GM23248 (cell line): ENCODE results near the gene GCHFR. TPM values are rescaled to one million over a fixed set of nuclear protein-coding genes. Genes with fewer than 3 reads are reported as not detected.

Source experiments
- DNase-seq: peaks from one replicate; pipeline ENCODE4 v3.0.0-alpha.2; 2015
- H2AFZ ChIP-seq: fragments of 200-600 bp; sonication (generic); 2 replicates; pipeline ENCODE4 v1.6.1; 2016; ENCODE audit warnings: antibody characterized with exemption
- H3F3A ChIP-seq: fragments of 200-600 bp; sonication (generic); 2 replicates; pipeline ENCODE4 v1.6.1; 2016; ENCODE audit warnings: mild to moderate bottlenecking, antibody characterized with exemption, mixed run types; ENCODE audit not compliant: insufficient read depth
- H3K27ac ChIP-seq: fragments of 200-600 bp; sonication (generic); 2 replicates; pipeline ENCODE4 v1.5.1; 2016; ENCODE audit warnings: mild to moderate bottlenecking
- H3K27me3 ChIP-seq: fragments of 200-600 bp; sonication (generic); replicated peaks from 2 replicates; pipeline ENCODE4 v1.6.1; 2016; ENCODE audit warnings: mild to moderate bottlenecking; ENCODE audit not compliant: insufficient read depth
- H3K36me3 ChIP-seq: fragments of 200-600 bp; sonication (generic); 2 replicates; pipeline ENCODE4 v1.6.1; 2016; ENCODE audit warnings: low read depth, mild to moderate bottlenecking
- H3K4me1 ChIP-seq: fragments of 200-600 bp; sonication (generic); 2 replicates; pipeline ENCODE4 v1.6.1; 2016; ENCODE audit warnings: mild to moderate bottlenecking; ENCODE audit not compliant: insufficient read depth
- H3K4me2 ChIP-seq: fragments of 200-600 bp; sonication (generic); one replicate; pipeline ENCODE4 v1.6.1; 2016; ENCODE audit warnings: mild to moderate bottlenecking; ENCODE audit not compliant: unreplicated experiment
- H3K4me3 ChIP-seq: fragments of 200-600 bp; sonication (generic); 2 replicates; pipeline ENCODE4 v1.5.1; 2016; ENCODE audit warnings: mild to moderate bottlenecking
- H3K79me2 ChIP-seq: fragments of 200-600 bp; sonication (generic); 2 replicates; pipeline ENCODE4 v1.6.1; 2016; ENCODE audit warnings: mild to moderate bottlenecking; ENCODE audit not compliant: insufficient read depth
- H3K9ac ChIP-seq: fragments of 200-600 bp; sonication (generic); 2 replicates; pipeline ENCODE4 v1.6.1; 2016; ENCODE audit warnings: mild to moderate bottlenecking
- H3K9me2 ChIP-seq: fragments of 200-600 bp; sonication (generic); 2 replicates; pipeline ENCODE4 v1.6.1; 2016; ENCODE audit warnings: mixed run types, mild to moderate bottlenecking, moderate library complexity; ENCODE audit not compliant: insufficient read depth
- H3K9me3 ChIP-seq: fragments of 200-600 bp; sonication (generic); one replicate; pipeline ENCODE4 v1.6.1; 2017; ENCODE audit warnings: low read depth
- H4K20me1 ChIP-seq: fragments of 200-600 bp; sonication (generic); 2 replicates; pipeline ENCODE4 v1.6.0; 2016; ENCODE audit not compliant: insufficient read depth
- EZH2 ChIP-seq: fragments of 200-600 bp; sonication (generic); IDR thresholded peaks from 2 replicates; pipeline ENCODE4 v1.6.1; 2018; ENCODE audit warnings: antibody characterized with exemption, mild to moderate bottlenecking; ENCODE audit not compliant: insufficient read depth, poor library complexity, severe bottlenecking
- EZH2phosphoT487 ChIP-seq: fragments of 200-600 bp; sonication (generic); IDR thresholded peaks from 2 replicates; pipeline ENCODE4 v1.6.1; 2018; ENCODE audit warnings: antibody characterized with exemption, moderate library complexity, mild to moderate bottlenecking, low read depth; ENCODE audit not compliant: insufficient read depth
- WGBS, 2 experiments: methylation state at CpG; one replicate each; pipeline ENCODE4 v1.1.6; 2015 to 2017; ENCODE audit warnings: low lambda C conversion rate in 2 of 2, low coverage in 1 of 2; ENCODE audit errors: missing lambda C conversion rate in 2 of 2; 5-methylcytosine and 5-hydroxymethylcytosine counted together
- in situ Hi-C: fragments of 300-500 bp; cut with MboI; formaldehyde crosslinking; loops from 2 replicates; pipeline ENCODE4 v1.15.0; 2020
- polyA plus RNA-seq: library from polyadenylated mRNA; unstranded; fragments of >200 nt; fragmentation: Nextera tagmentation; extraction: Ambion mirVana; gene quantifications from 2 replicates; pipeline ENCODE4 v1.2.1, GENCODE V29; 2016
- total RNA-seq: library from RNA; depleted of rRNA; stranded (reverse); fragments of >200 nt; shearing (Covaris generic); gene quantifications from 2 replicates; pipeline ENCODE4 v1.2.3, GENCODE V29; 2014

The GCHFR gene
- total and polyA plus RNA-seq, 2 experiments from 2014 or later: 0.54 to 2.3 TPM

DNA sequence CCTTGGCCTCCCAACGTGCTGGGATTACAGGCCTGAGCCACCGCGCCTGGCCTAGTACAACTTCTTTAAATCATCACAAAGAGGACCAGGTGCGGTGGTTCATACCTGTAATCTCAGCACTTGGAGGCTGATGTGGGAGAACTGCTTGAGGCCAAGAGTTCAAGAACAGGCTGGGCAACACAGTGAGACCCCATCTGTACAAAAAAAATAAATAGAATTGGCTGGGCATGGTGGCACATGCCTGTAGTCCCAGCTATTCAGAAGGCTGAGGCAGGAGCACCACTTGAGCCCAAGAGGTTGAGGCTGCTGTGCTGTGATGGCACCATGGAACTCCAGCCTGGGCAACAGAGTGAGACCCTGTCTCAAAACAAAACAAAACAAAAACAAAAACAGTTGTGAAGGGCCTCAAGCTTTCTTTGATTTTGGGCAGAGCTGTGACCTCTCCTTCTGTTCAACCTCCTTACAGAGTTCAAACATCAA, 14.7 kb upstream of the GCHFR start:
- peaks cover 11% of the 10 kb centered on the region; the same call in 1 of the 2 replicates for H3K36me3 ChIP-seq
- WGBS, 2 experiments: 96 to 99% methylated on average over 4 of the region's 4 CpGs

DNA sequence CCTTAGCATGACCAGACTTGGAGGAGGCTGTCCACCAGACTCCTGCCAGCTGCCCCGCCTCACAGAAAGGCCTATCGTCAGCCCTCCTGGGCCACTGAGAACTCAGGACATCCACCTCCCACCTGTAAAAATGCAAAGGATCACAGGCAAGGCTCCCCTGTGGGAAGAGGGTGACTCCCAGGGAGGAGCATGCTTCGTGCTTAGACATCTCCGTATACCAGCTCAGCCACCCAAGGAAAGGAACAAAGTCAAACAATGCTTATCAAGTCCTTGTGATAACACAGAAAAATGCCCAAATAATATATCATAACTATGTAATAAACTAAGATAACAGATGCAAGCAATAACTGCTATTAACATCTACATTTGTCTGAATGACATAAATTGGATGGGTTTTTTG, 13.0 kb upstream of the GCHFR start:
- H3K36me3 ChIP-seq: peaks cover 11% of the 10 kb centered on the region; the same call in 1 of the 2 replicates
- no peak overlapping the region for H3K4me2 ChIP-seq
- 77 to 88% methylated on average over 4 of the region's 4 CpGs for WGBS, 2 experiments
- H3K27me3 ChIP-seq: no peaks in the 10 kb centered on the region
- no peaks in the 10 kb centered on the region for H4K20me1 ChIP-seq
- no peaks in the 10 kb centered on the region for H3K9me2 ChIP-seq
- H3K4me1 ChIP-seq: no peaks in the 10 kb centered on the region; the same call in 1 of the 2 replicates
- no peak overlapping the region for H3K27ac ChIP-seq
- in situ Hi-C loops: no loop called here
- TF ChIP-seq EZH2: no peak
- TF ChIP-seq EZH2phosphoT487: no peak
- peaks cover 39% of the 10 kb centered on the region for H3K79me2 ChIP-seq
- no peak overlapping the region for H2AFZ ChIP-seq
- no peaks in the 10 kb centered on the region for H3K9me3 ChIP-seq
- H3F3A ChIP-seq: peaks cover 15% of the 10 kb centered on the region; the same call in 1 of the 2 replicates
- no peak for DNase-seq
- no peak overlapping the region for H3K9ac ChIP-seq
- no peak overlapping the region for H3K4me3 ChIP-seq

More for the DNA sequence above, 14.7 kb upstream of the GCHFR start:
- no peak overlapping the region for H2AFZ ChIP-seq
- DNase-seq: no peak
- no peaks in the 10 kb centered on the region for H4K20me1 ChIP-seq
- no peaks in the 10 kb centered on the region for H3K9me2 ChIP-seq
- no peak overlapping the region for H3K27ac ChIP-seq
- no peak for TF ChIP-seq EZH2phosphoT487
- TF ChIP-seq EZH2: no peak
- in situ Hi-C loops: no loop called here
- no peaks in the 10 kb centered on the region; the same call in 1 of the 2 replicates for H3K4me1 ChIP-seq
- H3K79me2 ChIP-seq: peaks cover 30% of the 10 kb centered on the region
- peaks cover 15% of the 10 kb centered on the region for H3F3A ChIP-seq
- H3K9me3 ChIP-seq: no peaks in the 10 kb centered on the region
- H3K27me3 ChIP-seq: no peaks in the 10 kb centered on the region
- H3K9ac ChIP-seq: no peak overlapping the region
- H3K4me3 ChIP-seq: no peak overlapping the region
- no peak overlapping the region for H3K4me2 ChIP-seq

DNA sequence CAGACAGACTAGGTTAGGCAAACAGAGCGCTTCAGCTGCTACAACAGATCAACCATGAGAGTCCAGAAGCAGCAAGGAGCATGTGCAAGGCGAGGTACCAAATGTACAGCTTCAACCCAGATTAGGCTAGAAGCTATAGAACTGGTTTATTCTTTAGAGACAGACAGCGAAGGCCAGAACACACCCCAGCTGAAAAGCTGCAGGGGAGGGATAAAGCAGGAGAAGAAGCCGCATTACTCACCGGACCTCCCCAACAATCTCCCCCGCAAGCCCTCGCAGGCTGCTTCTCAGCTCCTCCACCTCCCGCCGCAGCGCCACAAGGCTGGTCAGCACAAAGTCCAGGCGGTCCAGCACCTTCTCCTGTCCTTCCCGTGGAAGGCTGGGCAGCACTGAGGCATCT, 12.1 kb upstream of the GCHFR start:
- 90 to 91% methylated on average over 12 of the region's 12 CpGs for WGBS, 2 experiments
- H3K36me3 ChIP-seq: peaks cover 11% of the 10 kb centered on the region; the same call in 1 of the 2 replicates
- H3K4me2 ChIP-seq: no peak overlapping the region
- no peak overlapping the region for H3K27ac ChIP-seq
- in situ Hi-C loops: no loop called here
- no peak for DNase-seq
- no peaks in the 10 kb centered on the region for H4K20me1 ChIP-seq
- no peak for TF ChIP-seq EZH2phosphoT487
- TF ChIP-seq EZH2: no peak
- H2AFZ ChIP-seq: no peak overlapping the region
- no peaks in the 10 kb centered on the region for H3K9me2 ChIP-seq
- H3F3A ChIP-seq: peaks cover 13% of the 10 kb centered on the region; the same call in 1 of the 2 replicates
- peaks cover 39% of the 10 kb centered on the region for H3K79me2 ChIP-seq
- no peak overlapping the region for H3K4me3 ChIP-seq
- no peaks in the 10 kb centered on the region; the same call in 1 of the 2 replicates for H3K4me1 ChIP-seq
- no peaks in the 10 kb centered on the region for H3K9me3 ChIP-seq
- no peak overlapping the region for H3K9ac ChIP-seq
- no peaks in the 10 kb centered on the region for H3K27me3 ChIP-seq

DNA sequence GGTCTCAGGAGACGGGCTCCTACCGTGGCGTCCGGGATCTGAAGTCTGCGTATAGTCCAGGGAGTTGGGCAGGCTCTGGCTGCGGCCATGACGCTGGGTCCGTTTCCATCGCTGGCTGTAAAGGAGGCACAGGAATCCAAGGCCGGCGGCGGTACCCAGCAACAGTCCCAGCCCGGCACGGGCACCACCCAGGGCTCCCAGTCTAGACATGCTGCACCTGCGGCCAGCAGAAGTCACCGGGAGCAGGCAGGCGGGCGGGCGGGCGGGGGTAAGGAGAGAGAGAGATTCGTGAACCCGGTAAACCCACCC, 9.3 kb upstream of the GCHFR start:
- no peaks in the 10 kb centered on the region for H3K27me3 ChIP-seq
- H3K9me2 ChIP-seq: no peaks in the 10 kb centered on the region
- no peaks in the 10 kb centered on the region; the same call in 1 of the 2 replicates for H3K4me1 ChIP-seq
- DNase-seq: peak; percentile 66
- no peaks in the 10 kb centered on the region for H3F3A ChIP-seq
- peak overlapping the region; percentile 40 for H3K27ac ChIP-seq
- in situ Hi-C loops: no loop called here
- peak overlapping the region; percentile 99 for H3K4me3 ChIP-seq
- H3K9me3 ChIP-seq: no peaks in the 10 kb centered on the region
- WGBS, 2 experiments: 4 to 5% methylated on average over 20 to 22 of the region's 22 CpGs
- no peak for TF ChIP-seq EZH2
- TF ChIP-seq EZH2phosphoT487: no peak
- H3K9ac ChIP-seq: peak overlapping the region; percentile 88
- H3K36me3 ChIP-seq: peaks cover 11% of the 10 kb centered on the region; the same call in 1 of the 2 replicates
- peak overlapping the region; percentile 96 for H2AFZ ChIP-seq
- H4K20me1 ChIP-seq: no peaks in the 10 kb centered on the region
- peak overlapping the region; percentile 85 for H3K4me2 ChIP-seq
- H3K79me2 ChIP-seq: peaks cover 39% of the 10 kb centered on the region
